ENCODE measurements around the gene TSPY4.
"Not testable (repeated sequence)": the region's sequence is repeated elsewhere in the genome, so short reads cannot be mapped to it uniquely, and the experiment has no call there.

TSPY4 gene, protein sequence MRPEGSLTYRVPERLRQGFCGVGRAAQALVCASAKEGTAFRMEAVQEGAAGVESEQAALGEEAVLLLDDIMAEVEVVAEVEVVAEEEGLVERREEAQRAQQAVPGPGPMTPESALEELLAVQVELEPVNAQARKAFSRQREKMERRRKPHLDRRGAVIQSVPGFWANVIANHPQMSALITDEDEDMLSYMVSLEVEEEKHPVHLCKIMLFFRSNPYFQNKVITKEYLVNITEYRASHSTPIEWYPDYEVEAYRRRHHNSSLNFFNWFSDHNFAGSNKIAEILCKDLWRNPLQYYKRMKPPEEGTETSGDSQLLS

GRCh38 chrY:9337164-9337563, at the start of gene TSPY4:
TSPY4 (plus strand) TSS chrY:9337464; CDS start chrY:9337510, 46 bp downstream.
- not testable (repeated sequence) for DNase-seq (ENCODE audit: low read depth in 2 of 2, low spot score in 1 of 2)

GRCh38 chrY:9320996-9321395, 16.3 kb upstream of the TSPY4 start:
- no peak for DNase-seq (ENCODE audit: low read depth in 2 of 2, low spot score in 1 of 2)

DNA sequence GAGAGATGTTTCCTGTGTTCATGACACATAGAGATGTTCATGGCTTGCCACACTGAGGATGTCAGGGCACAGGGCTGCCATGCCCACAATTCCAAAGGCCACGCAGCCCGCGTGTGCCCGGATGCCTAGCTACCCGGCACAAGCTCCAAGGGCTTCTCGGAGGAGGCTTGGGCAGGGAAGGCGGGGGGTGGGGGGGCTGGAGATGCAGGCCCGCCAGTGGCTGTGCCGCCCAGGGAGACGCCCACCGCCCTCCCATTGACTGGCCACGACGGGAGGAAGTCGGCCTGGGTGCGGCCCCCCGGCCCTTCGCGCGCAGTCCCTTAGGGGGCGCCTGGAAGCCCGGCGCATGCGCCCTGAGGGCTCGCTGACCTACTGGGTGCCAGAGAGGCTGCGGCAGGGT, 20.2 kb downstream of the TSPY4 start, which contains the start of gene TSPY8:
TSS of gene TSPY8 (plus strand) at position 301 of the 400 bp plus-strand sequence. CDS start at position 347, 46 bp downstream.
- DNase-seq (ENCODE audit: low read depth in 2 of 2, low spot score in 1 of 2) = not testable (repeated sequence)

All from stimulated activated CD8-positive, alpha-beta memory T cell treated with anti-CD3 and anti-CD28 coated beads, Interleukin-4, amount 100 ng/mL, for 4 hours (primary cell).